Hepatocyte (in vitro differentiated cells): ENCODE measurements around the gene COQ2.

Experiments
- CTCF ChIP-seq: fragments of 200-600 bp; sonication (generic); IDR thresholded peaks from 2 replicates; pipeline ENCODE4 v1.5.1; 2016; ENCODE audit warnings: antibody characterized with exemption, mild to moderate bottlenecking; ENCODE audit not compliant: poor library complexity
- EZH2 ChIP-seq: fragments of 200-600 bp; sonication (generic); IDR thresholded peaks from 2 replicates; pipeline ENCODE4 v1.6.1; 2016; ENCODE audit warnings: antibody characterized with exemption, mild to moderate bottlenecking, borderline replicate concordance

DNA sequence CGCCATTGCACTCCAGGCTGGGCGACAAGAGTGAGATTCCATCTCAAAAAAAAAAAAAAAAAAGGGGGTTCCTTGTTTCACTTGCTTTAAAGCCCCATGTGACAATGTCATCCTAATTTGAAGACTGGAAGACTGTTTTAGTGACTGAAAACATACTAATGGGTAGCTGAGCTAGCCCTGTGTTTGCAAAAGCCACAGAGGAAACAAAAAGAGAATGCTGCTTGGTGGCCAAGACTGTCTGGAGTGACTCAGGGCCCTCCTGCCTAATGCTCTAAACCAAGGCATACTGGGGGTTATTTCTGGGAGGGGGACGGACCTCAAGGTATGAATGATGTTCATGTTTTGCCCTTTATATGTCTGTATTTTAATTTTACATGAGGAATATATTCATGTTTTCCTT lies 34.1 kb upstream of the COQ2 start:
- TF ChIP-seq CTCF: no peak
- no peak for TF ChIP-seq EZH2
